Lower leg skin (tissue), 3 donors: Measurements from ENCODE around the gene RNF31.

ENCODE experiments used
- CTCF ChIP-seq, 3 donors: fragments of 450-650 bp; IDR thresholded peaks; one replicate each; pipeline ENCODE4 v1.5.1; 2016; ENCODE audit warnings: antibody characterized with exemption in 3 of 3, mild to moderate bottlenecking in 3 of 3, moderate library complexity in 2 of 3
- POLR2A ChIP-seq, 2 donors: fragments of 450-650 bp; IDR thresholded peaks; one replicate each; pipeline ENCODE4 v1.6.1; 2016 to 2017; ENCODE audit warnings: antibody characterized with exemption in 2 of 2, mild to moderate bottlenecking in 1 of 2, moderate library complexity in 1 of 2

DNA sequence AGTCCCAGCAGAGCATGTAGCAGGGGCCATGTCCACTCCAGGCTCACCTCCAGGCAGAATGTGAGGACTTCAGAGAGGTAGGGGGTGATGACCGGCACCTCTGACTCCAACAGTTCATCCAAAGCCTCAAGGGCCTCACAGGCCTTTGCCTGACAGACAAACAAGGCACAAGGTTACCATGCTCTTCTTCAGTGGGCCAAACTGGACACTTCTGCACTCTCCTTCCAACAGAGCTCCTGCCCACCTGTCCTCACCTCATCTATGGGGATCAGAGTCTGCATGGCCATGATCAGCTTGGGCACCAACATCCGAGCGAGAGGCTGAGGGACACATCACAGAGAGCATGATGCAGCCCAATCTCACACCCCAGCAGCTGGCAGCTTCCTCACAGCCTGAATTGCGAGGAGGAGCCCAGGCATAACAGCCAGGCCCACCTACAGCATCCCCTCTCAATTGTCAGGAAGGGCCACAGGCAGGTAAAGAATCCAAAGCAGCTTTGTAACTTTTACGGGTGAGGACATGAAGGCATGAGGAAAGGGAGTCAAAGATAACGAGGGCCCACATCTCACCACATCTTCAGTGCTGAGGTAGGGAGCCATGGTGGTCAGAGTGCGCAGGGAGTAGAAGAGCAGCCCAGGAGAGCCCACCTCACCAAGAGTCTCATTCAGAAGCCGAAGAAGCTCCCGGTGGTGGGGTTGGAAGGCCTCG, 39.7 kb downstream of the RNF31 start:
- TF ChIP-seq CTCF (IDR thresholded peaks at IDR 0.05), result no peak
- no peak for TF ChIP-seq POLR2A (IDR thresholded peaks at IDR 0.05)
